H9 (cell line): ENCODE data around the gene SARNP. TPM values are rescaled to one million over a fixed set of nuclear protein-coding genes. Genes with fewer than 3 reads are reported as not detected.

ENCODE experiments used
- DNase-seq: peaks from one replicate; pipeline ENCODE4 v3.0.0-alpha.2; 2017
- H2AFZ ChIP-seq: one replicate; pipeline ENCODE4 v1.6.1; 2013; ENCODE audit warnings: mild to moderate bottlenecking, low read length, control low read depth, moderate library complexity
- H2AK5ac ChIP-seq: 2 replicates; pipeline ENCODE4 v1.6.1; 2013; ENCODE audit warnings: low read length, control low read depth, mixed read lengths; ENCODE audit not compliant: insufficient read length
- H2BK120ac ChIP-seq: one replicate; pipeline ENCODE4 v1.6.1; 2013; ENCODE audit warnings: low read depth, mild to moderate bottlenecking, low read length, control low read depth, inconsistent platforms; ENCODE audit not compliant: poor library complexity, severe bottlenecking
- H2BK12ac ChIP-seq: 2 replicates; pipeline ENCODE4 v1.6.1; 2013; ENCODE audit warnings: low read length, control low read depth, mixed read lengths, low read depth; ENCODE audit not compliant: insufficient read length
- H2BK15ac ChIP-seq: 2 replicates; pipeline ENCODE4 v1.6.1; 2013; ENCODE audit warnings: low read depth, low read length, control low read depth
- H2BK20ac ChIP-seq: one replicate; pipeline ENCODE4 v1.6.1; 2013; ENCODE audit warnings: low read depth, mild to moderate bottlenecking, low read length, control low read depth, inconsistent platforms; ENCODE audit not compliant: poor library complexity, severe bottlenecking
- H2BK5ac ChIP-seq: 2 replicates; pipeline ENCODE4 v1.6.1; 2013; ENCODE audit warnings: low read length, control low read depth, mixed read lengths; ENCODE audit not compliant: insufficient read length
- H3K14ac ChIP-seq: 2 replicates; pipeline ENCODE4 v1.6.1; 2013; ENCODE audit warnings: low read length, control low read depth; ENCODE audit not compliant: insufficient read depth
- H3K18ac ChIP-seq: 2 replicates; pipeline ENCODE4 v1.6.1; 2013; ENCODE audit warnings: low read depth, mild to moderate bottlenecking, mixed read lengths, low read length, control low read depth; ENCODE audit not compliant: insufficient read length
- H3K23ac ChIP-seq: 2 replicates; pipeline ENCODE4 v1.6.1; 2013; ENCODE audit warnings: low read length, control low read depth, mixed read lengths, low read depth; ENCODE audit not compliant: insufficient read length
- H3K23me2 ChIP-seq: 2 replicates; pipeline ENCODE4 v1.6.1; 2013; ENCODE audit warnings: low read depth, mild to moderate bottlenecking, mixed read lengths, low read length, control low read depth; ENCODE audit not compliant: insufficient read length, poor library complexity, severe bottlenecking
- H3K27ac ChIP-seq: 2 replicates; pipeline ENCODE4 v1.5.1; 2013; ENCODE audit warnings: low read length, control low read depth, mixed read lengths, low read depth; ENCODE audit not compliant: insufficient read length
- H3K27me3 ChIP-seq: 2 replicates; pipeline ENCODE4 v1.6.1; 2013; ENCODE audit warnings: low read length, control low read depth, inconsistent platforms; ENCODE audit not compliant: insufficient read depth
- H3K4ac ChIP-seq: 2 replicates; pipeline ENCODE4 v1.6.1; 2013; ENCODE audit warnings: low read depth, mild to moderate bottlenecking, control low read depth, inconsistent platforms, low read length, moderate library complexity
- H3K4me1 ChIP-seq: 2 replicates; pipeline ENCODE4 v1.6.1; 2013; ENCODE audit warnings: low read length, control low read depth, inconsistent platforms; ENCODE audit not compliant: insufficient read depth
- H3K4me2 ChIP-seq: 2 replicates; pipeline ENCODE4 v1.6.1; 2013; ENCODE audit warnings: low read length, control low read depth, mixed read lengths; ENCODE audit not compliant: insufficient read length, insufficient read depth
- H3K56ac ChIP-seq: 2 replicates; pipeline ENCODE4 v1.6.1; 2013; ENCODE audit warnings: low read depth, mild to moderate bottlenecking, mixed read lengths, low read length, control low read depth; ENCODE audit not compliant: insufficient read length
- H3K79me1 ChIP-seq: 2 replicates; pipeline ENCODE4 v1.6.1; 2013; ENCODE audit warnings: low read depth, mild to moderate bottlenecking, moderate library complexity, low read length, control low read depth, inconsistent platforms; ENCODE audit not compliant: insufficient read depth, poor library complexity, severe bottlenecking
- H3K79me2 ChIP-seq: 2 replicates; pipeline ENCODE4 v1.6.1; 2013; ENCODE audit warnings: low read length, control low read depth, inconsistent platforms; ENCODE audit not compliant: insufficient read depth
- H3K9ac ChIP-seq: 2 replicates; pipeline ENCODE4 v1.6.1; 2013; ENCODE audit warnings: low read length, control low read depth, mixed read lengths; ENCODE audit not compliant: insufficient read length; ENCODE audit errors: extremely low read depth
- H3K9me3 ChIP-seq: one replicate; pipeline ENCODE4 v1.6.1; 2013; ENCODE audit warnings: low read depth, low read length, inconsistent platforms; ENCODE audit not compliant: control insufficient read depth
- H3T11ph ChIP-seq: one replicate; pipeline ENCODE4 v1.6.1; 2013; ENCODE audit warnings: mild to moderate bottlenecking, low read length, control low read depth, inconsistent platforms
- H4K20me1 ChIP-seq: one replicate; pipeline ENCODE4 v1.6.1; 2013; ENCODE audit not compliant: control insufficient read depth, insufficient read length, insufficient read depth
- H4K5ac ChIP-seq: 2 replicates; pipeline ENCODE4 v1.6.1; 2013; ENCODE audit warnings: low read depth, mild to moderate bottlenecking, mixed read lengths, low read length, control low read depth; ENCODE audit not compliant: insufficient read length
- H4K8ac ChIP-seq: replicated peaks from 2 replicates; pipeline ENCODE4 v1.6.1; 2013; ENCODE audit warnings: low read length, control low read depth, mixed read lengths, low read depth; ENCODE audit not compliant: insufficient read length
- H4K91ac ChIP-seq: 2 replicates; pipeline ENCODE4 v1.6.1; 2013; ENCODE audit warnings: low read depth, mild to moderate bottlenecking, moderate library complexity, mixed read lengths, low read length, control low read depth; ENCODE audit not compliant: insufficient read length
- H3K27ac Mint-ChIP-seq, 3 experiments: 2 replicates in 2 of 3; 3 replicates in 1 of 3; pipeline ENCODE4 v1.8.0; 2020 to 2021; ENCODE audit warnings: mixed read lengths in 3 of 3, mild to moderate bottlenecking in 1 of 3, moderate library complexity in 1 of 3
- H3K27me3 Mint-ChIP-seq: 2 replicates; pipeline ENCODE4 v1.8.0; 2021; ENCODE audit warnings: low read depth, mild to moderate bottlenecking, moderate library complexity, mixed read lengths
- H3K36me3 Mint-ChIP-seq, 3 experiments: 2 replicates in 2 of 3; 3 replicates in 1 of 3; pipeline ENCODE4 v1.8.0; 2020 to 2021; ENCODE audit warnings: low read depth in 3 of 3, mixed read lengths in 3 of 3; ENCODE audit not compliant: insufficient read depth in 1 of 3
- H3K4me1 Mint-ChIP-seq, 2 experiments: 2 replicates each; pipeline ENCODE4 v1.8.0; 2020; ENCODE audit warnings: mixed read lengths in 2 of 2
- H3K4me3 Mint-ChIP-seq, 2 experiments: 2 replicates in 1 of 2; 3 replicates in 1 of 2; pipeline ENCODE4 v1.8.0; 2020 to 2021; ENCODE audit warnings: mild to moderate bottlenecking in 2 of 2, mixed read lengths in 2 of 2, moderate library complexity in 1 of 2
- H3K9me3 Mint-ChIP-seq, 2 experiments: 2 replicates in 1 of 2; 3 replicates in 1 of 2; pipeline ENCODE4 v1.8.0; 2020; ENCODE audit warnings: mild to moderate bottlenecking in 2 of 2, mixed read lengths in 2 of 2, moderate library complexity in 1 of 2
- WGBS: extraction: QIAGEN DNeasy Blood & Tissue Kit; methylation state at CpG from one replicate; pipeline ENCODE4 v1.1.7; 2013; ENCODE audit warnings: missing lambda C conversion rate, low lambda C conversion rate, mixed read lengths; ENCODE audit not compliant: insufficient read length; ENCODE audit errors: extremely low coverage; 5-methylcytosine and 5-hydroxymethylcytosine counted together
- total RNA-seq: library from RNA; stranded (reverse); gene quantifications from 2 replicates; pipeline ENCODE4 v1.2.1, GENCODE V29; 2021
- TF ChIP-seq, protein P1 (sequence below): fragments of 200-600 bp; sonication (generic); conservative IDR thresholded peaks from 3 replicates; pipeline ENCODE4 v1.8.0; 2021; ENCODE audit warnings: antibody characterized with exemption, mild to moderate bottlenecking

Gene SARNP
- total RNA-seq, 1 experiment from 2014 or later, result 127 TPM

DNA sequence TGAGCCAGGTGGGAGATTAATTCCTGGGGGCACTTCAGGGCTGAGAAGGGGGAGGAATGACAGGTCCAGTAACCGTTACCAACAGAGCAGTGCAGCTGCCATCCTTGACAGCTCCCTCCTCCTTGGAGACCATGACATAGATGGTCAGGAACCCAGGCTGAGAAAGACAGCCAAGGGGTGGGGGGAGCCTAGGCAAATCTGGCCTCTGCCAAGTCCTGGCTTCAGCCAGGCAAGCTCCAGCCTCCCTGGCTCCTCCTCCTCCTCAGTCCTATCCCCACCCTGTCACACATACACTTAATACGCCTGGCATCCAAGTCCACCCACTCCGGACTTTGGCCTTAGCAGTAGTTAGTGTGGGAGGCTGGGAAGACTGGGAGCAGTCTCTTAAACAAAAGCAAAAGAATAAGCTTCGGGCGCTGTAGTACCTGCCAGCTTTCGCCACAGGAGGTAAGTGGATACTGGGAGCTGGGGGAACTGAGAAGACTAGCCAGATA lies 97.4 kb downstream of the SARNP start, which contains the start of gene RDH5:
TSS of gene RDH5 (plus strand) at position 323 of the 494 bp plus-strand sequence. CDS start 792 bp downstream, outside the sequence.
- Histone ChIP-seq H4K5ac (no peak within 1 kb of the TSS), H3K9ac (no peak within 1 kb of the TSS), H2BK20ac (no peak within 1 kb of the TSS), H4K8ac (no peak within 1 kb of the TSS), H2BK15ac (no peak within 1 kb of the TSS), H3K27me3 (no peaks in the 10 kb centered on the region), H3K4me2 (no peak within 1 kb of the TSS), H3K56ac (no peak within 1 kb of the TSS), H3K4me1 (peaks cover 13% of the 10 kb centered on the region; the same call in 1 of the 2 replicates), H4K91ac (no peak within 1 kb of the TSS), H2AK5ac (no peak within 1 kb of the TSS), H3K9me3 (no peaks in the 10 kb centered on the region), H3K79me1 (no peaks in the 10 kb centered on the region), H3K18ac (no peak within 1 kb of the TSS), H4K20me1 (no peaks in the 10 kb centered on the region), H3T11ph (no peak within 1 kb of the TSS), H3K4ac (no peak within 1 kb of the TSS), H3K27ac (no peak within 1 kb of the TSS), H2BK120ac (no peak within 1 kb of the TSS), H2BK12ac (no peak within 1 kb of the TSS), H2BK5ac (no peak within 1 kb of the TSS), H3K79me2 (no peaks in the 10 kb centered on the region), H2AFZ (no peak within 1 kb of the TSS), H3K14ac (no peak within 1 kb of the TSS), H3K23me2 (peaks cover 9% of the 10 kb centered on the region), H3K23ac (no peak within 1 kb of the TSS)
- TF ChIP-seq, protein P1, sequence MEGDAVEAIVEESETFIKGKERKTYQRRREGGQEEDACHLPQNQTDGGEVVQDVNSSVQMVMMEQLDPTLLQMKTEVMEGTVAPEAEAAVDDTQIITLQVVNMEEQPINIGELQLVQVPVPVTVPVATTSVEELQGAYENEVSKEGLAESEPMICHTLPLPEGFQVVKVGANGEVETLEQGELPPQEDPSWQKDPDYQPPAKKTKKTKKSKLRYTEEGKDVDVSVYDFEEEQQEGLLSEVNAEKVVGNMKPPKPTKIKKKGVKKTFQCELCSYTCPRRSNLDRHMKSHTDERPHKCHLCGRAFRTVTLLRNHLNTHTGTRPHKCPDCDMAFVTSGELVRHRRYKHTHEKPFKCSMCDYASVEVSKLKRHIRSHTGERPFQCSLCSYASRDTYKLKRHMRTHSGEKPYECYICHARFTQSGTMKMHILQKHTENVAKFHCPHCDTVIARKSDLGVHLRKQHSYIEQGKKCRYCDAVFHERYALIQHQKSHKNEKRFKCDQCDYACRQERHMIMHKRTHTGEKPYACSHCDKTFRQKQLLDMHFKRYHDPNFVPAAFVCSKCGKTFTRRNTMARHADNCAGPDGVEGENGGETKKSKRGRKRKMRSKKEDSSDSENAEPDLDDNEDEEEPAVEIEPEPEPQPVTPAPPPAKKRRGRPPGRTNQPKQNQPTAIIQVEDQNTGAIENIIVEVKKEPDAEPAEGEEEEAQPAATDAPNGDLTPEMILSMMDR, result no peak
- Mint-ChIP-seq H3K9me3 (peaks cover 0 to 3% of the 10 kb centered on the region in 2 experiments; a peak in 3 of 5 replicates), H3K27me3 (peaks cover 4% of the 10 kb centered on the region), H3K36me3 (peaks cover 3 to 30% (median 21%) of the 10 kb centered on the region in 3 experiments; a peak in 6 of 7 replicates), H3K4me3 (no peak within 1 kb of the TSS), H3K4me1 (peaks cover 44 to 46% of the 10 kb centered on the region in 2 experiments), H3K27ac (peak within 1 kb of the TSS in 2 of 3 experiments; percentile 68 to 75; a peak in 3 of 7 replicates)
- no CpG with 5 or more reads among the region's 6 CpGs for WGBS
- DNase-seq, result no peak
